ENCODE results near the gene TAF1A. TPM values are rescaled to one million over a fixed set of nuclear protein-coding genes. Genes with fewer than 3 reads are reported as not detected.
A peak's percentile ranks its signal among the peaks of the same experiment; 100 is the strongest.

TAF1A gene
- total RNA-seq, 1 donor from 2014 or later, result 6.1 TPM

DNA sequence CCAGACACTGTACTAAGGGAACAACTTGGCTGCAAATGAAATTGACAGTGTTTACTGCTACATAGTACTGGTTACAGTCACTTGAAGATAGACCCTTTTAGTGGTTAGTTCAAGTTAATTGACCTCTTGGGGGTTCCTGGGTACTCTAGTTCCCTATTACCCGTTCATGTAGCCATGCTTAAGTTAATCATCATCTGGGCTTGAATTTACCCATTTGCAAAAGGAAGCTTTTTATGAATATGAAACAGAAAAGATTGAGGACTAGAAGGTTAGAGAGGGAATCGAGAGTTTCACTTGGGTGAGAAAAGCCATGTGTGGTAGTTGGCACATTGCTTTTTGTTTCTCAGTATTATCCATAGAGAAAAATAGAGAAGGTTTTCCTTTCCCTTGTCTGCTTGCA, 30.8 kb upstream of the TAF1A start:
- Mint-ChIP-seq H3K27me3 (ENCODE audit: unreplicated experiment) (peaks cover 5% of the 10 kb centered on the region), H3K4me1 (ENCODE audit: unreplicated experiment) (peaks cover 20% of the 10 kb centered on the region), H3K4me3 (ENCODE audit: unreplicated experiment) (no peak overlapping the region), H3K9me3 (ENCODE audit: unreplicated experiment) (no peaks in the 10 kb centered on the region), H3K36me3 (ENCODE audit: unreplicated experiment) (peaks cover 17% of the 10 kb centered on the region), H3K27ac (ENCODE audit: unreplicated experiment) (no peak overlapping the region)
- TF ChIP-seq, protein P1, sequence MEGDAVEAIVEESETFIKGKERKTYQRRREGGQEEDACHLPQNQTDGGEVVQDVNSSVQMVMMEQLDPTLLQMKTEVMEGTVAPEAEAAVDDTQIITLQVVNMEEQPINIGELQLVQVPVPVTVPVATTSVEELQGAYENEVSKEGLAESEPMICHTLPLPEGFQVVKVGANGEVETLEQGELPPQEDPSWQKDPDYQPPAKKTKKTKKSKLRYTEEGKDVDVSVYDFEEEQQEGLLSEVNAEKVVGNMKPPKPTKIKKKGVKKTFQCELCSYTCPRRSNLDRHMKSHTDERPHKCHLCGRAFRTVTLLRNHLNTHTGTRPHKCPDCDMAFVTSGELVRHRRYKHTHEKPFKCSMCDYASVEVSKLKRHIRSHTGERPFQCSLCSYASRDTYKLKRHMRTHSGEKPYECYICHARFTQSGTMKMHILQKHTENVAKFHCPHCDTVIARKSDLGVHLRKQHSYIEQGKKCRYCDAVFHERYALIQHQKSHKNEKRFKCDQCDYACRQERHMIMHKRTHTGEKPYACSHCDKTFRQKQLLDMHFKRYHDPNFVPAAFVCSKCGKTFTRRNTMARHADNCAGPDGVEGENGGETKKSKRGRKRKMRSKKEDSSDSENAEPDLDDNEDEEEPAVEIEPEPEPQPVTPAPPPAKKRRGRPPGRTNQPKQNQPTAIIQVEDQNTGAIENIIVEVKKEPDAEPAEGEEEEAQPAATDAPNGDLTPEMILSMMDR (IDR thresholded peaks at IDR 0.05), result no peak
- no peak for DNase-seq (ENCODE audit: extremely low spot score, unreplicated experiment)

DNA sequence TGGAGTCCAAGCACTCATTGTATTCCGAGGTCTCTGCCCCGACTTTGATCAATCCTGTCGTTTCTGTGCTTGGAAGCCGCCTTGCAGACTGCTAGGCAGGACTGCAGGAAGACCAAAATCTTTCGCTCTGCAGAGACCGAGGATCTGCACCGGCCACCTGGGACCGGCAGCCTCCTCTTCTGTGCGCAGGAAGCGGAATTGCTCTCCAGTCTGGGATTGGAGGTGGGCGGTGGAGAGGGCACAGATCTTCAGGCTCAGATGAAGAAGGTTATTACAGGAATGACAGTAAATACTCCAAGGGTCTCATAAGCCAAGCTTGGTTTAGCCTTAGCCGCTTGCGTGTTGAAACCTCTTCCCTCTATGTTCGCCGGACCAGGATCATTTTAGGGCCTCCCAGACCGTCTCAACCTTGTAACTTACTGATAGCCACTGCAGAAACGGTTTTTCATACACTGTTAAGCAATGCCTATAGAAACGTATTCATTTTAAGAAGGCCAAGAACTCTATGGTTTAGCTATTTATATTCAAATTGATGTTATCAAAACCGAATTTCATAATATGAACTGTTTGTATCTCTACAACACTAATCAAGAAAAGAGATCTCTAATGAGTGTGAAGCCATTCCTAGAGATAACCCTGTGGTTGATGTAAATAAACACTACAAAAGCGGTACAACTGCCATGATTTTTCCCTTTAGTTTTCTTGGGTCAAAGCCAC, 29.3 kb upstream of the TAF1A start:
- no peak for DNase-seq (ENCODE audit: extremely low spot score, unreplicated experiment)
- H3K4me1 Mint-ChIP-seq (ENCODE audit: unreplicated experiment), result peaks cover 20% of the 10 kb centered on the region

DNA sequence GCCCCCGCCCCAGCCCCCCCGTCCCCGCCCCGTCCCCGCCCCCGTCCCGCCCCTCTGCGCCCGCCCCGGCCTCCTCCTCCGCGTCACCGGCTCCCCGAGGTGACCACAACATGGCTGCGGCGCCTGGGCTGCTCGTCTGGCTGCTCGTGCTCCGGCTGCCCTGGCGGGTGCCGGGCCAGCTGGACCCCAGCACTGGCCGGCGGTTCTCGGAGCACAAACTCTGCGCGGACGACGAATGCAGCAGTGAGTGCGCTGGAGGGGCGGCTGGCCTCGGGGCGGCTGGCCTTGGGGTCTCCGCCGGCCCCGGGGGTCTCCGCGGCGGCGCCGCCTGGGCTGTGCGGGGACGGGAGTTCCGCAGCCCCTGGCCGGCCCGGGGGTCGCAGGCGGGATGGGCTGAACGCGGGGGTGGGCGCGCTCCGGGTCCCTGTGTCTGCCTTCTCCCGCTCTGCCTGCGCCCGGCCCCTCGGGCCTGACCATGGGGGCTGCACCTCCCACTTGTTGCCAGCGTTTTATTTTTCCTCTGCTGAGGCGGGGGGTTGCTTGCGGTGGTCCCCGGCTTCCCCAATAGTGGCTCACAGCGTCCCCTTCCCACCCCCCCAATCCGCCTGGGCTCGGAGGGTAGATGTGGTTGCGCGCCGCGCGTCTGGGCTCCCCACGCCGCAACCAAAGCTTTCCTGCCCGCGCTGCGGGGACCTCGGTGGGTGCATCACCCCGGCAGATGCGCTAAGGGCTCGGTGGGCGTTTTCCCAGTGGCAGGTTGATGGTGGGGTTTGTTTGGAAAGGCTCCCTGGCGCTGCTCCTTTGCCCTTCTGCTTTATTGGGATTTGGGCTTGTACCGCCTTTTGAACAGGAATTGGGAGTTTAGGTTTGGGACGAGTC, 28.5 kb upstream of the TAF1A start, which contains the start of gene MIA3:
Gene MIA3 (plus strand): TSS at position 97 of the 879 bp plus-strand sequence. CDS start 14 bp downstream, at position 111.
- Mint-ChIP-seq H3K27ac (ENCODE audit: unreplicated experiment) (peak within 1 kb of the TSS; percentile 89), H3K4me3 (ENCODE audit: unreplicated experiment) (peak within 1 kb of the TSS; percentile 87), H3K36me3 (ENCODE audit: unreplicated experiment) (peaks cover 17% of the 10 kb centered on the region), H3K9me3 (ENCODE audit: unreplicated experiment) (no peaks in the 10 kb centered on the region), H3K27me3 (ENCODE audit: unreplicated experiment) (peaks cover 26% of the 10 kb centered on the region), H3K4me1 (ENCODE audit: unreplicated experiment) (peaks cover 20% of the 10 kb centered on the region)
- DNase-seq (ENCODE audit: extremely low spot score, unreplicated experiment), result peak; percentile 93
- TF ChIP-seq, protein P1 (IDR thresholded peaks at IDR 0.05), result no peak

More for the DNA sequence above, 29.3 kb upstream of the TAF1A start:
- H3K4me3 Mint-ChIP-seq (ENCODE audit: unreplicated experiment), result peak overlapping the region; percentile 87
- H3K9me3 Mint-ChIP-seq (ENCODE audit: unreplicated experiment), result no peaks in the 10 kb centered on the region
- peak overlapping the region; percentile 67 for H3K27ac Mint-ChIP-seq (ENCODE audit: unreplicated experiment)
- H3K36me3 Mint-ChIP-seq (ENCODE audit: unreplicated experiment), result peaks cover 17% of the 10 kb centered on the region
- TF ChIP-seq, protein P1 (IDR thresholded peaks at IDR 0.05), result no peak
- H3K27me3 Mint-ChIP-seq (ENCODE audit: unreplicated experiment), result peaks cover 20% of the 10 kb centered on the region

DNA sequence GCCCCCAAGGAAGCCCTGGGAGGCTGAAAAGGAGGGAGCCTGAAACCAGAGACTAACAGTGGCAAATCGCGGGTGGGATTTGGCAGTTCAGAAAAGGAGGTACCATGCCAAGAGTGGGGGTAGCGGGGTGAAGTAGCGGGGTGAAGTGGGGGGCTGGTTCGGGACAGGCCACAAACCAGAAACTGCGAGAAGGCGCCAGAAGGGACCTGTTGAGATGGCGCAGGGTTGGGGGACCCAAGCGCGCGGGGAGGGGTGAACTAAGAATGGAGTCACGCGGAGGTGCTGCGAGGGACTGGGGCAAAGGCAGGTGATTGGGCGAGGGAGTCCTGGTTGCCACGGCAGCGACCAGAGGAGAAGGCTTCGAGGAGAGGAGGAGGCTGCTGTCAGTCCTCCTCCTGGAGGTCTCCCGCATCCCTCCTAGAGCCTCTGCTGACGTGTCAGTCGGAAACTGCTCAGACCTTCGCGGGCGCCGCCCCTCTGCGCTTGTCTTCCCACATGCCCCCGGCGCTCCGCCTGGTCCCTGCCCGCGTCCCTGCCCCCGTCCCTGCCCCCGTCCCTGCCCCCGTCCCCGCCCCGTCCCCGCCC, 27.7 kb upstream of the TAF1A start:
- Mint-ChIP-seq H3K27me3 (ENCODE audit: unreplicated experiment) (peaks cover 34% of the 10 kb centered on the region), H3K4me1 (ENCODE audit: unreplicated experiment) (peaks cover 20% of the 10 kb centered on the region), H3K9me3 (ENCODE audit: unreplicated experiment) (peaks cover 7% of the 10 kb centered on the region), H3K27ac (ENCODE audit: unreplicated experiment) (peak overlapping the region; percentile 89), H3K36me3 (ENCODE audit: unreplicated experiment) (peaks cover 13% of the 10 kb centered on the region), H3K4me3 (ENCODE audit: unreplicated experiment) (peak overlapping the region; percentile 82)
- DNase-seq (ENCODE audit: extremely low spot score, unreplicated experiment), result peak; percentile 96
- TF ChIP-seq, protein P1 (IDR thresholded peaks at IDR 0.05), result no peak
